Measurements from ENCODE around the gene EMILIN3. TPM values are rescaled to one million over a fixed set of nuclear protein-coding genes. Genes with fewer than 3 reads are reported as not detected.

The EMILIN3 gene
- total RNA-seq, 1 experiment from 2014 or later = 11.7 TPM

GRCh38 chr20:41362748-41363140 is 3.9 kb downstream of the EMILIN3 start:
- no peak overlapping the region for H3K27ac ChIP-seq
- no peak overlapping the region for H3K4me3 ChIP-seq
- no peaks in the 10 kb centered on the region for H3K9me3 ChIP-seq (replicated peaks)
- H3K4me1 ChIP-seq = peaks cover 50% of the 10 kb centered on the region
- no peaks in the 10 kb centered on the region for H3K36me3 ChIP-seq
- H3K27me3 ChIP-seq = no peaks in the 10 kb centered on the region
- peak; percentile 49 to 70 for DNase-seq

- Histone ChIP-seq H3K9me3 (replicated peaks) (no peaks in the 10 kb centered on the region), H3K4me3 (no peak overlapping the region), H3K27me3 (no peaks in the 10 kb centered on the region), H3K4me1 (peaks cover 50% of the 10 kb centered on the region), H3K36me3 (no peaks in the 10 kb centered on the region), H3K27ac (peak overlapping the region; percentile 42)
- DNase-seq = peak; percentile 96 to 98
Observed at GRCh38 chr20:41361757-41362747, 4.6 kb downstream of the EMILIN3 start.

- Histone ChIP-seq H3K4me3 (no peak overlapping the region), H3K9me3 (replicated peaks) (no peaks in the 10 kb centered on the region), H3K27ac (peak overlapping the region; percentile 18), H3K4me1 (peaks cover 50% of the 10 kb centered on the region), H3K36me3 (no peaks in the 10 kb centered on the region), H3K27me3 (no peaks in the 10 kb centered on the region)
- peak; percentile 74 to 77 for DNase-seq
Observed at GRCh38 chr20:41360831-41361756, 5.5 kb downstream of the EMILIN3 start.

- Histone ChIP-seq H3K4me1 (peaks cover 50% of the 10 kb centered on the region), H3K9me3 (replicated peaks) (no peaks in the 10 kb centered on the region), H3K36me3 (no peaks in the 10 kb centered on the region), H3K27me3 (no peaks in the 10 kb centered on the region), H3K4me3 (no peak overlapping the region), H3K27ac (no peak overlapping the region)
- DNase-seq = peak in 1 of 2 experiments; percentile 63
Observed at GRCh38 chr20:41359541-41360011, 7.0 kb downstream of the EMILIN3 start.

GRCh38 chr20:41358717-41359116 is 7.9 kb downstream of the EMILIN3 start:
- H3K27me3 ChIP-seq = no peaks in the 10 kb centered on the region
- H3K27ac ChIP-seq = no peak overlapping the region; the same call in 1 of the 2 replicates
- no peak overlapping the region for H3K4me3 ChIP-seq
- no peaks in the 10 kb centered on the region for H3K36me3 ChIP-seq
- peak; percentile 59 to 77 for DNase-seq
- no peaks in the 10 kb centered on the region for H3K9me3 ChIP-seq (replicated peaks)
- peaks cover 50% of the 10 kb centered on the region for H3K4me1 ChIP-seq

- DNase-seq = peak; percentile 82 to 88
- Histone ChIP-seq H3K4me1 (peaks cover 50% of the 10 kb centered on the region), H3K27me3 (no peaks in the 10 kb centered on the region), H3K9me3 (replicated peaks) (no peaks in the 10 kb centered on the region), H3K36me3 (no peaks in the 10 kb centered on the region), H3K27ac (no peak overlapping the region; the same call in 1 of the 2 replicates), H3K4me3 (no peak overlapping the region)
Observed at GRCh38 chr20:41358230-41358629, 8.4 kb downstream of the EMILIN3 start.

- no peaks in the 10 kb centered on the region for H3K36me3 ChIP-seq
- H3K27ac ChIP-seq = no peak overlapping the region
- no peaks in the 10 kb centered on the region for H3K9me3 ChIP-seq (replicated peaks)
- no peaks in the 10 kb centered on the region for H3K27me3 ChIP-seq
- peaks cover 46% of the 10 kb centered on the region for H3K4me1 ChIP-seq
- no peak for DNase-seq
- H3K4me3 ChIP-seq = no peak overlapping the region
Observed at GRCh38 chr20:41357424-41358163, 9.0 kb downstream of the EMILIN3 start.

- Histone ChIP-seq H3K4me1 (peaks cover 40% of the 10 kb centered on the region), H3K4me3 (no peak overlapping the region), H3K36me3 (no peaks in the 10 kb centered on the region), H3K27ac (no peak overlapping the region), H3K27me3 (no peaks in the 10 kb centered on the region), H3K9me3 (replicated peaks) (no peaks in the 10 kb centered on the region)
- DNase-seq = no peak
Observed at GRCh38 chr20:41356951-41357350, 9.7 kb downstream of the EMILIN3 start.

- no peaks in the 10 kb centered on the region for H3K9me3 ChIP-seq (replicated peaks)
- no peak overlapping the region for H3K4me3 ChIP-seq
- no peak overlapping the region for H3K27ac ChIP-seq
Observed at GRCh38 chr20:41355598-41356203, 10.9 kb downstream of the EMILIN3 start.

GRCh38 chr20:41355192-41355591 is 11.4 kb downstream of the EMILIN3 start:
- H3K4me1 ChIP-seq = peaks cover 22% of the 10 kb centered on the region
- H3K27me3 ChIP-seq = no peaks in the 10 kb centered on the region
- no peaks in the 10 kb centered on the region for H3K9me3 ChIP-seq (replicated peaks)

More at GRCh38 chr20:41355598-41356203, 10.9 kb downstream of the EMILIN3 start:
- H3K36me3 ChIP-seq = no peaks in the 10 kb centered on the region
- H3K4me1 ChIP-seq = peaks cover 27% of the 10 kb centered on the region
- no peaks in the 10 kb centered on the region for H3K27me3 ChIP-seq
- no peak for DNase-seq

GRCh38 chr20:41353530-41353929 is 13.1 kb downstream of the EMILIN3 start:
- Histone ChIP-seq H3K27me3 (no peaks in the 10 kb centered on the region), H3K36me3 (no peaks in the 10 kb centered on the region), H3K4me3 (no peak overlapping the region), H3K4me1 (peaks cover 8% of the 10 kb centered on the region), H3K9me3 (replicated peaks) (no peaks in the 10 kb centered on the region), H3K27ac (no peak overlapping the region)
- DNase-seq = no peak

More at GRCh38 chr20:41355192-41355591, 11.4 kb downstream of the EMILIN3 start:
- Histone ChIP-seq H3K36me3 (no peaks in the 10 kb centered on the region), H3K27ac (no peak overlapping the region), H3K4me3 (no peak overlapping the region)
- no peak for DNase-seq

- Histone ChIP-seq H3K27me3 (no peaks in the 10 kb centered on the region), H3K36me3 (no peaks in the 10 kb centered on the region), H3K4me1 (no peaks in the 10 kb centered on the region; the same call in 1 of the 2 replicates), H3K4me3 (no peak overlapping the region), H3K9me3 (replicated peaks) (no peaks in the 10 kb centered on the region), H3K27ac (no peak overlapping the region)
- peak in 1 of 2 experiments; percentile 50 for DNase-seq
Observed at GRCh38 chr20:41352666-41353065, 14.0 kb downstream of the EMILIN3 start.

- no peaks in the 10 kb centered on the region for H3K4me1 ChIP-seq
- H3K4me3 ChIP-seq = no peak overlapping the region
- peak in 1 of 2 experiments; percentile 54 for DNase-seq
- H3K36me3 ChIP-seq = no peaks in the 10 kb centered on the region
- H3K27me3 ChIP-seq = no peaks in the 10 kb centered on the region
- H3K27ac ChIP-seq = no peak overlapping the region
- no peaks in the 10 kb centered on the region for H3K9me3 ChIP-seq (replicated peaks)
Observed at GRCh38 chr20:41352106-41352505, 14.5 kb downstream of the EMILIN3 start.
